Measurements from ENCODE around the gene COX6B1.

GRCh38 chr19:35628264-35628564 is 19.9 kb upstream of the COX6B1 start:
- TF ChIP-seq REST (IDR thresholded peaks at IDR 0.05; ENCODE audit: low read depth) = no peak
- TF ChIP-seq EP300 (IDR thresholded peaks at IDR 0.05; ENCODE audit: borderline replicate concordance) = no peak
- TF ChIP-seq TEAD4 (IDR thresholded peaks at IDR 0.05) = no peak

Data from Ishikawa (cell line).